Bronchial epithelial cell (primary cell): Measurements from ENCODE around the gene ZFYVE27. TPM values are rescaled to one million over a fixed set of nuclear protein-coding genes. Genes with fewer than 3 reads are reported as not detected.
A peak's percentile ranks its signal among the peaks of the same experiment; 100 is the strongest.

Experiments used
- DNase-seq: peaks from one replicate; pipeline ENCODE4 v3.0.0-alpha.2; 2010; ENCODE audit warnings: low read depth
- FAIRE-seq: peaks from 2 replicates; lab custom pipeline; 2011; peaks lifted over from hg19 to GRCh38; lab: Jason Lieb, UNC
- H3K27me3 ChIP-seq: 2 replicates; pipeline ENCODE4 v1.5.1; 2011; ENCODE audit warnings: low read length; ENCODE audit not compliant: control insufficient read depth, insufficient read depth
- H3K36me3 ChIP-seq: 2 replicates; pipeline ENCODE4 v1.5.1; 2011; ENCODE audit warnings: low read length; ENCODE audit not compliant: control insufficient read depth, insufficient read depth
- H3K4me3 ChIP-seq: 2 replicates; pipeline ENCODE4 v1.5.1; 2011; ENCODE audit warnings: mild to moderate bottlenecking, low read depth, low read length, control low read depth
- CTCF ChIP-seq: IDR thresholded peaks from 2 replicates; pipeline ENCODE4 v1.5.1; 2011; ENCODE audit warnings: mild to moderate bottlenecking, moderate library complexity, low read length, control low read depth, inconsistent platforms; ENCODE audit not compliant: insufficient read depth, severe bottlenecking
- total RNA-seq: library from RNA; depleted of rRNA; stranded (reverse); fragments of >200 nt; gene quantifications from 2 replicates; pipeline ENCODE4 v1.2.1, GENCODE V29; 2014

The ZFYVE27 gene
- total RNA-seq, 1 donor from 2014 or later = 15.3 TPM

- DNase-seq (no peak), FAIRE-seq (no peak)
- TF ChIP-seq CTCF = no peak
- H3K36me3 ChIP-seq = no peaks in the 10 kb centered on the region
- peaks cover 9% of the 10 kb centered on the region for H3K27me3 ChIP-seq
- H3K4me3 ChIP-seq = no peak overlapping the region
Observed at GRCh38 chr10:97779492-97779891, 42.6 kb downstream of the ZFYVE27 start.

- TF ChIP-seq CTCF = no peak
- Histone ChIP-seq H3K27me3 (peaks cover 6% of the 10 kb centered on the region), H3K36me3 (no peaks in the 10 kb centered on the region), H3K4me3 (no peak overlapping the region)
- DNase-seq (no peak), FAIRE-seq (no peak)
Observed at GRCh38 chr10:97779975-97780374, 43.0 kb downstream of the ZFYVE27 start.

GRCh38 chr10:97780841-97781617 lies 44.1 kb downstream of the ZFYVE27 start:
- no peak for TF ChIP-seq CTCF
- H3K36me3 ChIP-seq = no peaks in the 10 kb centered on the region
- no peak overlapping the region for H3K4me3 ChIP-seq
- peaks cover 6% of the 10 kb centered on the region for H3K27me3 ChIP-seq
- FAIRE-seq (no peak), DNase-seq (no peak)

GRCh38 chr10:97781618-97782331 lies 44.8 kb downstream of the ZFYVE27 start:
- H3K4me3 ChIP-seq = no peak overlapping the region
- DNase-seq (no peak), FAIRE-seq (no peak)
- no peaks in the 10 kb centered on the region for H3K36me3 ChIP-seq
- peaks cover 11% of the 10 kb centered on the region for H3K27me3 ChIP-seq
- TF ChIP-seq CTCF = no peak

- FAIRE-seq = no peak
- H3K4me3 ChIP-seq = no peak overlapping the region
- TF ChIP-seq CTCF = no peak
- no peaks in the 10 kb centered on the region for H3K36me3 ChIP-seq
- DNase-seq = peak; percentile 8
- peaks cover 10% of the 10 kb centered on the region for H3K27me3 ChIP-seq
Observed at GRCh38 chr10:97782455-97783228, 45.7 kb downstream of the ZFYVE27 start.
